Astrocyte (in vitro differentiated cells and primary cell): ENCODE results near the gene KIF19.

Source experiments
- EZH2 ChIP-seq: IDR thresholded peaks from 2 replicates; pipeline ENCODE4 v1.6.1; 2012; ENCODE audit warnings: mild to moderate bottlenecking, low read length, inconsistent platforms; ENCODE audit not compliant: insufficient read depth
- TF ChIP-seq, protein P1 (sequence below): IDR thresholded peaks from 2 replicates; pipeline ENCODE4 v1.5.1; 2011; ENCODE audit warnings: low read depth, mild to moderate bottlenecking, inconsistent platforms, low read length, moderate library complexity; ENCODE audit not compliant: insufficient read depth

DNA sequence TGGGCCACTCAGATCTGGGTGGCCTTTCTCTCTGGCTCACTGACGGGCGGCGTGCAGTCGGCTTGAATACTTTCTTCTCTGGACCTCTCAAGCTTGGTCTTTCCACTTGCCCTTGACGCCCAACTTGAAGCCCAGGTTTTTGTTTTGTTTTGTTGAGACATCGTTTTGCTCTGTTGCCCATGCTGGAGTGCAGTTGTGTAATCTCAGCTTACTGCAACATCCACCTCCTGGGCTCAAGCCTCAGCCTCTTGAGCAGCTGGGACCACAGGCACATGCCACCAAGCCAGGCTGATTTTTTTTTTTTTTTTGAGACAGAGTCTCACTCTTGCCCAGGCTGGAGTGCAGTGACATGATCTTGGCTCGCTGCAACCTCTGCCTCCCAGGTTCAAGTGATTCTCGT lies 22.7 kb upstream of the KIF19 start:
- TF ChIP-seq, protein P1, sequence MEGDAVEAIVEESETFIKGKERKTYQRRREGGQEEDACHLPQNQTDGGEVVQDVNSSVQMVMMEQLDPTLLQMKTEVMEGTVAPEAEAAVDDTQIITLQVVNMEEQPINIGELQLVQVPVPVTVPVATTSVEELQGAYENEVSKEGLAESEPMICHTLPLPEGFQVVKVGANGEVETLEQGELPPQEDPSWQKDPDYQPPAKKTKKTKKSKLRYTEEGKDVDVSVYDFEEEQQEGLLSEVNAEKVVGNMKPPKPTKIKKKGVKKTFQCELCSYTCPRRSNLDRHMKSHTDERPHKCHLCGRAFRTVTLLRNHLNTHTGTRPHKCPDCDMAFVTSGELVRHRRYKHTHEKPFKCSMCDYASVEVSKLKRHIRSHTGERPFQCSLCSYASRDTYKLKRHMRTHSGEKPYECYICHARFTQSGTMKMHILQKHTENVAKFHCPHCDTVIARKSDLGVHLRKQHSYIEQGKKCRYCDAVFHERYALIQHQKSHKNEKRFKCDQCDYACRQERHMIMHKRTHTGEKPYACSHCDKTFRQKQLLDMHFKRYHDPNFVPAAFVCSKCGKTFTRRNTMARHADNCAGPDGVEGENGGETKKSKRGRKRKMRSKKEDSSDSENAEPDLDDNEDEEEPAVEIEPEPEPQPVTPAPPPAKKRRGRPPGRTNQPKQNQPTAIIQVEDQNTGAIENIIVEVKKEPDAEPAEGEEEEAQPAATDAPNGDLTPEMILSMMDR = no peak
- TF ChIP-seq EZH2 = no peak
